ENCODE results near the gene EHMT2.

EHMT2 gene

DNA sequence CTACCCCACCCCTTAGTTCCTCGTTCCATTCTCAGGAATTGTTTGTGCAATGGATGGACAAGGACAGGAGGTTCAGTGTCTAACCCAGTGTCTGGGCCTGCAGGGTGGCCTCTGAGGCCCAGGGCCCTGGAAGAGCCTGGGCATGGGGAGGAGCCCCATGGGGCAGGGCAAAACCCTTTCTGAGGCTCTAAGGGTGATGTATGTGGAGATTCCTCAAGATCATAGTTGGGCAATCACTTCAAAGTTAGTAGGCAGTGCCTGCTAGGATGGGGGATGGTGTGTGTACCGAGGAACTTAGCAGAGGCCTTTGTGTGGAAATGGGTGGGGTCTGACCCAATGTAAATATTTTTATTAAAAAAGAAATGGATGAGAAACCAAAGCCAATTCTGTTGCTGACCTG is 23.3 kb upstream of the EHMT2 start:
- Mint-ChIP-seq H3K36me3 (ENCODE audit: low read depth) (no peaks in the 10 kb centered on the region), H3K4me1 (no peaks in the 10 kb centered on the region), H3K27me3 (ENCODE audit: low read depth) (no peaks in the 10 kb centered on the region), H3K9me3 (no peaks in the 10 kb centered on the region), H3K27ac (no peak overlapping the region), H3K4me3 (no peak overlapping the region)
- TF ChIP-seq, protein P1, sequence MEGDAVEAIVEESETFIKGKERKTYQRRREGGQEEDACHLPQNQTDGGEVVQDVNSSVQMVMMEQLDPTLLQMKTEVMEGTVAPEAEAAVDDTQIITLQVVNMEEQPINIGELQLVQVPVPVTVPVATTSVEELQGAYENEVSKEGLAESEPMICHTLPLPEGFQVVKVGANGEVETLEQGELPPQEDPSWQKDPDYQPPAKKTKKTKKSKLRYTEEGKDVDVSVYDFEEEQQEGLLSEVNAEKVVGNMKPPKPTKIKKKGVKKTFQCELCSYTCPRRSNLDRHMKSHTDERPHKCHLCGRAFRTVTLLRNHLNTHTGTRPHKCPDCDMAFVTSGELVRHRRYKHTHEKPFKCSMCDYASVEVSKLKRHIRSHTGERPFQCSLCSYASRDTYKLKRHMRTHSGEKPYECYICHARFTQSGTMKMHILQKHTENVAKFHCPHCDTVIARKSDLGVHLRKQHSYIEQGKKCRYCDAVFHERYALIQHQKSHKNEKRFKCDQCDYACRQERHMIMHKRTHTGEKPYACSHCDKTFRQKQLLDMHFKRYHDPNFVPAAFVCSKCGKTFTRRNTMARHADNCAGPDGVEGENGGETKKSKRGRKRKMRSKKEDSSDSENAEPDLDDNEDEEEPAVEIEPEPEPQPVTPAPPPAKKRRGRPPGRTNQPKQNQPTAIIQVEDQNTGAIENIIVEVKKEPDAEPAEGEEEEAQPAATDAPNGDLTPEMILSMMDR (IDR thresholded peaks at IDR 0.05; ENCODE audit: unreplicated experiment in 3 of 3), result no peak

DNA sequence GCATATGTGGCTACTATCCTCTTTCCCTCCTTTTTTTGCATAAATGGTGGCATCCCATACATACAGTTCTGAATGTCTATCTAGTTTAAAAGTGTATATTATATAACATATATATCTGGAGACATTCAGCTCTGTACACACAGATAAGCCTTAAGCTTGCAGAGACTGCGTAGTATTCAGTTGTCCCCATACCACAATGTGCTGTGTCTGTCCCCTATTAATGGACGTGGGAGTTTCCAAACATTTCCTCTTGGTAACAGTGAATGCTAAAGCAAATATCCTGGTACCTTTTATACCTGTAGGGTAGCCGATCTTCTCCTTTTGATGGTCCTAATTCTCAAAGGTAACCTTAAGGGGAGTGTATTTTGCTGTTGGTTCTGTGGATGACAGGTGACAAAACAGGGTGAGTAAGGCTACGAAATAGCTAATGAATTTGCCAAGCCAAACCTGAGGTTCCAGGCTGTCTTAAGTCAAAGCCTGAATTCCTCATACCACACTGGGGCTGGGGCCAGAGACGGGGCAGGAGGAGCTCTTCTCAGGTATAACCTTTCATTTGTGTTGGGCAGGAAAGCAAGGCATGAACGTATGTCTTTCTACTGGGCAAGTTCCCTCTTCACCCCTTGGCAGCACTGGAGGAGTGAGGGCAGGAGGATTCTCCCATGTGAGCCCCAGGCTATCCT is 22.3 kb upstream of the EHMT2 start:
- Mint-ChIP-seq H3K27ac (no peak overlapping the region), H3K4me3 (no peak overlapping the region), H3K4me1 (no peaks in the 10 kb centered on the region), H3K36me3 (ENCODE audit: low read depth) (no peaks in the 10 kb centered on the region), H3K9me3 (no peaks in the 10 kb centered on the region), H3K27me3 (ENCODE audit: low read depth) (no peaks in the 10 kb centered on the region)
- TF ChIP-seq, protein P1 (IDR thresholded peaks at IDR 0.05; ENCODE audit: unreplicated experiment in 3 of 3), result no peak

DNA sequence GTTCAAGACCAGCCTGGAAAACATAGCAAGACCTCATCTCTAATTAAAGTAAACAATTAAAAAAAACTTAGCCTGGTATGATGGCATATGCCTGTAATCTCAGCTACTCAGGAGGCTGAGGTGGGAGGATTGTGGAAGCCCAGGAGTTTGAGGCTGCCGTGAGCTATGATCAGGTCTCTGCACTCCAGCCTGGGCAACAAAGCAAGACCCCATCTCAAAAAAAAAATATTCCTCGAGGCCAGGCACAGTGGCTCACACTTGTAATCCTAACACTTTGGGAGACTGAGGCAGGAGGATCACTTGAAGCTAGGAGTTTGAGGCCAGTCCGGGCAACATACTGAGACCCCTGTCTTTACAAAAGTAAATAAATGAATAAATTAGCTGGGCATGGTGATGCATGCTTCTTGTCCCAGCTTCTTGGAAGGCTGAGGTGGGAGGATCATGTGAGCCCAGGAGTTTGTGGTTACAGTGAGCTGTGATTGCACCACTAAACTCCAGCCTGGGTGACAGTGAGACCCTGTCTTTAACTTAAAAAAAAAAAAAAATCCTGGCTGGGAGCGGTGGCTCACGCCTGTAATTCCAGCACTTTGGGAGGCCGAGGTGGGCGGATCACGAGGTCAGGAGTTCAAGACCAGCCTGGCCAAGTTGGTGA is 20.7 kb upstream of the EHMT2 start:
- H3K9me3 Mint-ChIP-seq, result no peaks in the 10 kb centered on the region
- no peak overlapping the region for H3K4me3 Mint-ChIP-seq
- no peak overlapping the region for H3K27ac Mint-ChIP-seq
- H3K36me3 Mint-ChIP-seq (ENCODE audit: low read depth), result no peaks in the 10 kb centered on the region
- TF ChIP-seq, protein P1 (IDR thresholded peaks at IDR 0.05; ENCODE audit: unreplicated experiment in 3 of 3), result no peak
- no peaks in the 10 kb centered on the region for H3K4me1 Mint-ChIP-seq
- H3K27me3 Mint-ChIP-seq (ENCODE audit: low read depth), result no peaks in the 10 kb centered on the region

DNA sequence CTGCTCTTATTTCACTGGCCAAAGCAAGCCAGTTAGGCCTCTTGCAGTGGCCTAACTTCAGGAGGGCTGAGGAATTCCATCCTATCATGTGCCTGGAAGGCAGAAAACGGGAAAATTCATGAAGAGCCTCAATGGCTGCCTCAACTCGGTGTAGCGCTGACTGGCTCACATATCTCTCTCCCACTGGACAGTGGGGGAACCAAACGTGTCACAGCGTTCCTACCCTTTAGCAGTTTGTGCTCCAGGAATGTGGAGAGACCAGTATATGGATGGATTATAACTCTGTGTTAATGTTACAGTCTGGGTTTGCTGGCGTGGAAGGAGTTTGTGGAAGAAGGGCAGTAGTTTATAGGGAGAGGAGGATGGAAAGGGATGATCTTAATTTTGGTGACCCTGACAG is 18.3 kb upstream of the EHMT2 start:
- no peaks in the 10 kb centered on the region for H3K36me3 Mint-ChIP-seq (ENCODE audit: low read depth)
- H3K27ac Mint-ChIP-seq, result no peak overlapping the region
- no peaks in the 10 kb centered on the region for H3K27me3 Mint-ChIP-seq (ENCODE audit: low read depth)
- no peaks in the 10 kb centered on the region for H3K9me3 Mint-ChIP-seq
- TF ChIP-seq, protein P1 (IDR thresholded peaks at IDR 0.05; ENCODE audit: unreplicated experiment in 3 of 3), result no peak
- no peak overlapping the region for H3K4me3 Mint-ChIP-seq
- H3K4me1 Mint-ChIP-seq, result no peaks in the 10 kb centered on the region

DNA sequence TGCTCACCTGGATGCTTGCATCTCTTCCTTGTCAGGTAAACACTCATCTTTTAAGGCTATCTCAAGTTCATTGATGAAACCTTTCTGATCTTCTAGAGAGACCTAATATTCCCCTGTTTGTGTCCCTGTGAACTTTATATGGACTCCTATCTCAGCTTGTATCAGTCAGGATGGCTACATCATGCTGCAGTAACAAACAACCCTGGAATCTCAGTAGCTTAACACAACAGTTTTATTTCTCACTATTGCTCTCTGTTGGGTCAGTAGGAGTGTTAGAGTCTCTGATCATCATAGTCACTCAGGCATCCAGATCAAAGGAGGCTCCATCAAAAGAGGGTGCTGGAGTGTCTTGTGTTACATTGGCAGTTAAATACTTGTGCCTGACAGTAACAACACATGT is 17.9 kb upstream of the EHMT2 start:
- no peaks in the 10 kb centered on the region for H3K4me1 Mint-ChIP-seq
- H3K27ac Mint-ChIP-seq, result no peak overlapping the region
- TF ChIP-seq, protein P1 (IDR thresholded peaks at IDR 0.05; ENCODE audit: unreplicated experiment in 3 of 3), result no peak
- H3K9me3 Mint-ChIP-seq, result no peaks in the 10 kb centered on the region
- H3K27me3 Mint-ChIP-seq (ENCODE audit: low read depth), result no peaks in the 10 kb centered on the region
- H3K36me3 Mint-ChIP-seq (ENCODE audit: low read depth), result no peaks in the 10 kb centered on the region
- H3K4me3 Mint-ChIP-seq, result no peak overlapping the region
